GM23338 (cell line): ENCODE measurements around the gene PLEKHG4B. TPM values are rescaled to one million over a fixed set of nuclear protein-coding genes. Genes with fewer than 3 reads are reported as not detected.

Experiments
- ATAC-seq: fragments of 200-7000 bp; cut with Tn5 transposase; 3 replicates; pipeline ENCODE4 v1.9.1; 2020
- DNase-seq: peaks from one replicate; pipeline ENCODE4 v3.0.0-alpha.2; 2015; ENCODE audit warnings: low spot score
- H2AFZ ChIP-seq: fragments of 200-600 bp; sonication (generic); 2 replicates; pipeline ENCODE4 v1.8.0; 2016; ENCODE audit warnings: antibody characterized with exemption, mild to moderate bottlenecking, moderate library complexity
- H3F3A ChIP-seq: fragments of 200-600 bp; sonication (generic); replicated peaks from 2 replicates; pipeline ENCODE4 v1.8.0; 2017; ENCODE audit warnings: antibody characterized with exemption, mixed run types, low read depth
- H3K27ac ChIP-seq: fragments of 200-600 bp; sonication (generic); 2 replicates; pipeline ENCODE4 v1.6.1; 2016; ENCODE audit warnings: low read depth
- H3K27me3 ChIP-seq: fragments of 200-600 bp; sonication (generic); 2 replicates; pipeline ENCODE4 v1.8.0; 2016; ENCODE audit warnings: mild to moderate bottlenecking, mixed run types, moderate library complexity; ENCODE audit not compliant: insufficient read depth
- H3K36me3 ChIP-seq: fragments of 200-600 bp; sonication (generic); 2 replicates; pipeline ENCODE4 v1.8.0; 2016; ENCODE audit warnings: mild to moderate bottlenecking; ENCODE audit not compliant: insufficient read depth
- H3K4me1 ChIP-seq: fragments of 200-600 bp; sonication (generic); 2 replicates; pipeline ENCODE4 v1.8.0; 2016; ENCODE audit warnings: mild to moderate bottlenecking, moderate library complexity; ENCODE audit not compliant: insufficient read depth
- H3K4me2 ChIP-seq: fragments of 200-600 bp; sonication (generic); 2 replicates; pipeline ENCODE4 v1.7.1; 2017; ENCODE audit warnings: mixed run types
- H3K4me3 ChIP-seq: fragments of 200-600 bp; sonication (generic); 2 replicates; pipeline ENCODE4 v1.6.1; 2016; ENCODE audit warnings: mixed run types
- H3K79me2 ChIP-seq: fragments of 200-600 bp; sonication (generic); replicated peaks from 2 replicates; pipeline ENCODE4 v1.8.0; 2017; ENCODE audit warnings: mild to moderate bottlenecking; ENCODE audit not compliant: insufficient read depth
- H3K9me2 ChIP-seq: fragments of 200-600 bp; sonication (generic); 2 replicates; pipeline ENCODE4 v1.8.0; 2017; ENCODE audit not compliant: insufficient read depth
- H4K20me1 ChIP-seq: fragments of 200-600 bp; sonication (generic); replicated peaks from 2 replicates; pipeline ENCODE4 v1.8.0; 2017; ENCODE audit warnings: mild to moderate bottlenecking; ENCODE audit not compliant: insufficient read depth
- H3K27ac Mint-ChIP-seq: 2 replicates; pipeline ENCODE4 v1.8.0; 2020; ENCODE audit warnings: inconsistent platforms, mild to moderate bottlenecking, moderate library complexity, mixed read lengths
- H3K27me3 Mint-ChIP-seq: 3 replicates; pipeline ENCODE4 v1.8.0; 2022; ENCODE audit warnings: low read depth, mild to moderate bottlenecking, moderate library complexity, mixed read lengths, inconsistent platforms; ENCODE audit not compliant: insufficient read depth, poor library complexity
- H3K36me3 Mint-ChIP-seq: 3 replicates; pipeline ENCODE4 v1.8.0; 2021; ENCODE audit warnings: low read depth, mild to moderate bottlenecking, inconsistent platforms, moderate library complexity, mixed read lengths
- H3K4me1 Mint-ChIP-seq: 3 replicates; pipeline ENCODE4 v1.8.0; 2020; ENCODE audit warnings: mild to moderate bottlenecking, inconsistent platforms, mixed read lengths
- H3K4me3 Mint-ChIP-seq: 3 replicates; pipeline ENCODE4 v1.8.0; 2021; ENCODE audit warnings: moderate library complexity, mild to moderate bottlenecking, inconsistent platforms, mixed read lengths
- H3K9me3 Mint-ChIP-seq: 3 replicates; pipeline ENCODE4 v1.8.0; 2020; ENCODE audit warnings: moderate library complexity, mild to moderate bottlenecking, inconsistent platforms, mixed read lengths
- CREB1 ChIP-seq: fragments of 250-450 bp; sonication (Bioruptor Pico); IDR thresholded peaks from 2 replicates; pipeline ENCODE4 v1.5.0; 2020; ENCODE audit warnings: low read depth, mild to moderate bottlenecking, moderate library complexity
- EZH2 ChIP-seq: fragments of 200-600 bp; sonication (generic); IDR thresholded peaks from one replicate; pipeline ENCODE4 v1.8.0; 2017; ENCODE audit warnings: antibody characterized with exemption, mild to moderate bottlenecking, low read depth; ENCODE audit not compliant: unreplicated experiment
- JUNB ChIP-seq: IDR thresholded peaks from one replicate; pipeline ENCODE4 v1.6.1; 2016; ENCODE audit warnings: antibody characterized with exemption; ENCODE audit not compliant: unreplicated experiment
- NANOG ChIP-seq: IDR thresholded peaks from 2 replicates; pipeline ENCODE4 v1.6.1; 2016; ENCODE audit warnings: antibody characterized with exemption, borderline replicate concordance
- REST ChIP-seq: IDR thresholded peaks from one replicate; pipeline ENCODE4 v1.6.1; 2018; ENCODE audit warnings: antibody characterized with exemption; ENCODE audit not compliant: unreplicated experiment
- STAT1 ChIP-seq: IDR thresholded peaks from one replicate; pipeline ENCODE4 v1.6.1; 2016; ENCODE audit warnings: antibody characterized with exemption; ENCODE audit not compliant: unreplicated experiment
- ZNF114 ChIP-seq: fragments of 250-450 bp; sonication (Bioruptor Pico); IDR thresholded peaks from 2 replicates; pipeline ENCODE4 v1.5.0; 2020; ENCODE audit warnings: mild to moderate bottlenecking, moderate library complexity
- ZNF331 ChIP-seq: fragments of 250-450 bp; sonication (Bioruptor Pico); IDR thresholded peaks from 2 replicates; pipeline ENCODE4 v1.5.0; 2020; ENCODE audit warnings: low read depth, mild to moderate bottlenecking, moderate library complexity
- polyA plus RNA-seq: library from polyadenylated mRNA; unstranded; fragments of >200 nt; fragmentation: Nextera tagmentation; extraction: Ambion mirVana; gene quantifications from 2 replicates; pipeline ENCODE4 v1.2.1, GENCODE V29; 2016
- total RNA-seq: library from RNA; depleted of rRNA; stranded (reverse); fragments of >200 nt; shearing (Covaris generic); gene quantifications from 2 replicates; pipeline ENCODE4 v1.2.3, GENCODE V29; 2014
- TF ChIP-seq, protein P1 (sequence below): fragments of 250-450 bp; sonication (Bioruptor Pico); IDR thresholded peaks from 2 replicates; pipeline ENCODE4 v1.5.0; 2020; ENCODE audit warnings: mild to moderate bottlenecking, moderate library complexity

Gene PLEKHG4B
- total and polyA plus RNA-seq, 2 experiments from 2014 or later, result 33.5 to 54.8 TPM

- Histone ChIP-seq H3F3A (peaks cover 8% of the 10 kb centered on the region; the same call in 1 of the 2 replicates), H3K4me2 (no peak overlapping the region), H3K4me1 (no peaks in the 10 kb centered on the region), H3K36me3 (no peaks in the 10 kb centered on the region), H3K27ac (no peak overlapping the region; the same call in 1 of the 2 replicates), H3K9me2 (no peaks in the 10 kb centered on the region), H2AFZ (no peak overlapping the region), H3K79me2 (no peaks in the 10 kb centered on the region), H4K20me1 (no peaks in the 10 kb centered on the region; the same call in 1 of the 2 replicates), H3K4me3 (no peak overlapping the region), H3K27me3 (no peaks in the 10 kb centered on the region)
- no peak overlapping the region for H3K27ac Mint-ChIP-seq
- TF ChIP-seq ZNF331 (CRISPR knock-in tag) (no peak), CREB1 (CRISPR knock-in tag) (no peak), STAT1 (no peak)
- peaks cover 44% of the 10 kb centered on the region for H3K36me3 Mint-ChIP-seq
- peaks cover 5% of the 10 kb centered on the region; the same call in 1 of the 3 replicates for H3K4me1 Mint-ChIP-seq
- peak; percentile 13 for ATAC-seq
- H3K4me3 Mint-ChIP-seq, result no peak overlapping the region
- no peak for DNase-seq
- peaks cover 9% of the 10 kb centered on the region for H3K27me3 Mint-ChIP-seq
- H3K9me3 Mint-ChIP-seq, result peaks cover 19% of the 10 kb centered on the region
Measured at GRCh38 chr5:166441-167372, 74.7 kb downstream of the PLEKHG4B start.

- no peak; the same call in 1 of the 3 replicates for ATAC-seq
- H3F3A ChIP-seq, result peaks cover 8% of the 10 kb centered on the region; the same call in 1 of the 2 replicates
- H4K20me1 ChIP-seq, result no peaks in the 10 kb centered on the region; the same call in 1 of the 2 replicates
- H3K4me1 ChIP-seq, result no peaks in the 10 kb centered on the region
- peaks cover 9% of the 10 kb centered on the region for H3K27me3 Mint-ChIP-seq
- H3K4me2 ChIP-seq, result no peak overlapping the region
- no peaks in the 10 kb centered on the region for H3K36me3 ChIP-seq
- no peak for DNase-seq
- no peak overlapping the region for H2AFZ ChIP-seq
- H3K4me1 Mint-ChIP-seq, result peaks cover 5% of the 10 kb centered on the region; the same call in 1 of the 3 replicates
- no peak overlapping the region for H3K27ac Mint-ChIP-seq
- H3K79me2 ChIP-seq, result no peaks in the 10 kb centered on the region
- H3K9me3 Mint-ChIP-seq, result peaks cover 19% of the 10 kb centered on the region
- H3K27ac ChIP-seq, result no peak overlapping the region
- H3K36me3 Mint-ChIP-seq, result peaks cover 38% of the 10 kb centered on the region
- no peak overlapping the region for H3K4me3 ChIP-seq
- no peak overlapping the region for H3K4me3 Mint-ChIP-seq
- H3K27me3 ChIP-seq, result no peaks in the 10 kb centered on the region
- H3K9me2 ChIP-seq, result no peaks in the 10 kb centered on the region
- TF ChIP-seq REST (no peak), JUNB (no peak), CREB1 (CRISPR knock-in tag) (no peak), EZH2 (no peak), NANOG (no peak), ZNF114 (CRISPR knock-in tag) (no peak)
- TF ChIP-seq, protein P1, sequence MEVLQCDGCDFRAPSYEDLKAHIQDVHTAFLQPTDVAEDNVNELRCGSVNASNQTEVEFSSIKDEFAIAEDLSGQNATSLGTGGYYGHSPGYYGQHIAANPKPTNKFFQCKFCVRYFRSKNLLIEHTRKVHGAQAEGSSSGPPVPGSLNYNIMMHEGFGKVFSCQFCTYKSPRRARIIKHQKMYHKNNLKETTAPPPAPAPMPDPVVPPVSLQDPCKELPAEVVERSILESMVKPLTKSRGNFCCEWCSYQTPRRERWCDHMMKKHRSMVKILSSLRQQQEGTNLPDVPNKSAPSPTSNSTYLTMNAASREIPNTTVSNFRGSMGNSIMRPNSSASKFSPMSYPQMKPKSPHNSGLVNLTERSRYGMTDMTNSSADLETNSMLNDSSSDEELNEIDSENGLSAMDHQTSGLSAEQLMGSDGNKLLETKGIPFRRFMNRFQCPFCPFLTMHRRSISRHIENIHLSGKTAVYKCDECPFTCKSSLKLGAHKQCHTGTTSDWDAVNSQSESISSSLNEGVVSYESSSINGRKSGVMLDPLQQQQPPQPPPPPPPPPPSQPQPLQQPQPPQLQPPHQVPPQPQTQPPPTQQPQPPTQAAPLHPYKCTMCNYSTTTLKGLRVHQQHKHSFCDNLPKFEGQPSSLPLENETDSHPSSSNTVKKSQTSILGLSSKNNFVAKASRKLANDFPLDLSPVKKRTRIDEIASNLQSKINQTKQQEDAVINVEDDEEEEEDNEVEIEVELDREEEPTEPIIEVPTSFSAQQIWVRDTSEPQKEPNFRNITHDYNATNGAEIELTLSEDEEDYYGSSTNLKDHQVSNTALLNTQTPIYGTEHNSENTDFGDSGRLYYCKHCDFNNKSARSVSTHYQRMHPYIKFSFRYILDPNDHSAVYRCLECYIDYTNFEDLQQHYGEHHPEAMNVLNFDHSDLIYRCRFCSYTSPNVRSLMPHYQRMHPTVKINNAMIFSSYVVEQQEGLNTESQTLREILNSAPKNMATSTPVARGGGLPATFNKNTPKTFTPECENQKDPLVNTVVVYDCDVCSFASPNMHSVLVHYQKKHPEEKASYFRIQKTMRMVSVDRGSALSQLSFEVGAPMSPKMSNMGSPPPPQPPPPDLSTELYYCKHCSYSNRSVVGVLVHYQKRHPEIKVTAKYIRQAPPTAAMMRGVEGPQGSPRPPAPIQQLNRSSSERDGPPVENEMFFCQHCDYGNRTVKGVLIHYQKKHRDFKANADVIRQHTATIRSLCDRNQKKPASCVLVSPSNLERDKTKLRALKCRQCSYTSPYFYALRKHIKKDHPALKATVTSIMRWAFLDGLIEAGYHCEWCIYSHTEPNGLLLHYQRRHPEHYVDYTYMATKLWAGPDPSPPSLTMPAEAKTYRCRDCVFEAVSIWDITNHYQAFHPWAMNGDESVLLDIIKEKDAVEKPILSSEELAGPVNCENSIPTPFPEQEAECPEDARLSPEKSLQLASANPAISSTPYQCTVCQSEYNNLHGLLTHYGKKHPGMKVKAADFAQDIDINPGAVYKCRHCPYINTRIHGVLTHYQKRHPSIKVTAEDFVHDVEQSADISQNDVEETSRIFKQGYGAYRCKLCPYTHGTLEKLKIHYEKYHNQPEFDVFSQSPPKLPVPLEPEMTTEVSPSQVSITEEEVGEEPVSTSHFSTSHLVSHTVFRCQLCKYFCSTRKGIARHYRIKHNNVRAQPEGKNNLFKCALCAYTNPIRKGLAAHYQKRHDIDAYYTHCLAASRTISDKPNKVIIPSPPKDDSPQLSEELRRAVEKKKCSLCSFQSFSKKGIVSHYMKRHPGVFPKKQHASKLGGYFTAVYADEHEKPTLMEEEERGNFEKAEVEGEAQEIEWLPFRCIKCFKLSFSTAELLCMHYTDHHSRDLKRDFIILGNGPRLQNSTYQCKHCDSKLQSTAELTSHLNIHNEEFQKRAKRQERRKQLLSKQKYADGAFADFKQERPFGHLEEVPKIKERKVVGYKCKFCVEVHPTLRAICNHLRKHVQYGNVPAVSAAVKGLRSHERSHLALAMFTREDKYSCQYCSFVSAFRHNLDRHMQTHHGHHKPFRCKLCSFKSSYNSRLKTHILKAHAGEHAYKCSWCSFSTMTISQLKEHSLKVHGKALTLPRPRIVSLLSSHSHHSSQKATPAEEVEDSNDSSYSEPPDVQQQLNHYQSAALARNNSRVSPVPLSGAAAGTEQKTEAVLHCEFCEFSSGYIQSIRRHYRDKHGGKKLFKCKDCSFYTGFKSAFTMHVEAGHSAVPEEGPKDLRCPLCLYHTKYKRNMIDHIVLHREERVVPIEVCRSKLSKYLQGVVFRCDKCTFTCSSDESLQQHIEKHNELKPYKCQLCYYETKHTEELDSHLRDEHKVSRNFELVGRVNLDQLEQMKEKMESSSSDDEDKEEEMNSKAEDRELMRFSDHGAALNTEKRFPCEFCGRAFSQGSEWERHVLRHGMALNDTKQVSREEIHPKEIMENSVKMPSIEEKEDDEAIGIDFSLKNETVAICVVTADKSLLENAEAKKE (CRISPR knock-in tag), result no peak
Measured at GRCh38 chr5:167511-167910, 75.5 kb downstream of the PLEKHG4B start.
